Activated CD4-positive, alpha-beta T cell treated with anti-CD3 and anti-CD28 coated beads for 36 hours (primary cell): ENCODE results near the gene GLDC. TPM values are rescaled to one million over a fixed set of nuclear protein-coding genes. Genes with fewer than 3 reads are reported as not detected.

Experiments
- ATAC-seq: fragments of 200-7000 bp; cut with Tn5 transposase; one replicate; pipeline ENCODE4 v1.10.0; 2021; ENCODE audit warnings: mild to moderate bottlenecking, moderate library complexity
- CTCF ChIA-PET: fragments of 350-600 bp; sonication (Branson Sonifier 250); formaldehyde crosslinking; loops from one replicate; lab custom pipeline; 2021; ENCODE audit warnings: antibody characterized with exemption; lab: Charles Lee
- POLR2A ChIA-PET: fragments of 350-600 bp; sonication (Branson Sonifier 250); formaldehyde crosslinking; loops from one replicate; lab custom pipeline; 2021; ENCODE audit warnings: antibody characterized with exemption, inconsistent platforms; lab: Charles Lee
- DNase-seq: peaks from one replicate; pipeline ENCODE4 v3.0.0-alpha.2; 2020
- H3K27ac Mint-ChIP-seq: one replicate; pipeline ENCODE4 v1.8.0; 2021; ENCODE audit warnings: mixed read lengths
- H3K27me3 Mint-ChIP-seq: one replicate; pipeline ENCODE4 v1.8.0; 2021; ENCODE audit warnings: mixed read lengths
- H3K36me3 Mint-ChIP-seq: one replicate; pipeline ENCODE4 v1.8.0; 2021; ENCODE audit warnings: low read depth, mixed read lengths
- H3K4me1 Mint-ChIP-seq: one replicate; pipeline ENCODE4 v1.8.0; 2021; ENCODE audit warnings: mixed read lengths
- H3K4me3 Mint-ChIP-seq: one replicate; pipeline ENCODE4 v1.8.0; 2021; ENCODE audit warnings: mild to moderate bottlenecking, moderate library complexity, mixed read lengths
- H3K9me3 Mint-ChIP-seq: one replicate; pipeline ENCODE4 v1.8.0; 2021; ENCODE audit warnings: low read depth, mixed read lengths
- intact Hi-C, 2 experiments: fragments of 100-400 bp; cut with DNase I in 1 of 2; cut with micrococcal nuclease in 1 of 2; formaldehyde crosslinking; loops; one replicate each; pipeline versions ENCODE4 v1.14.2 to v1.15.1; 2022 to 2024; cut with DNase I, micrococcal nuclease
- total RNA-seq, 2 experiments: library from RNA; stranded (reverse); gene quantifications; one replicate each; pipeline ENCODE4 v1.2.3, GENCODE V29; 2021

GLDC gene
- total RNA-seq, 2 experiments from 2014 or later = 0.95 to 1.8 TPM

- H3K36me3 Mint-ChIP-seq = peaks cover 53% of the 10 kb centered on the region
- ATAC-seq = peak; percentile 58
- peaks cover 5% of the 10 kb centered on the region for H3K4me1 Mint-ChIP-seq
- no peak overlapping the region for H3K4me3 Mint-ChIP-seq
- H3K27ac Mint-ChIP-seq = peak overlapping the region; percentile 59
- POLR2A ChIA-PET = interaction anchor here (0.6 kb wide), 1 partner anchor 16 kb away, joined by 3 read pairs; no protein-coding TSS in a partner anchor
- intact Hi-C loops = loop anchor here in 1 of 2 experiments (10.0 kb wide), 1 partner anchor 144 kb away; no protein-coding TSS in a partner anchor
- no peaks in the 10 kb centered on the region for H3K9me3 Mint-ChIP-seq
- no peak for DNase-seq
- no peaks in the 10 kb centered on the region for H3K27me3 Mint-ChIP-seq
- CTCF ChIA-PET = interaction anchor here (0.8 kb wide), 1 partner anchor 468 kb away, joined by 3 read pairs; no protein-coding TSS in a partner anchor
Measured at GRCh38 chr9:6498982-6499381, 146.5 kb downstream of the GLDC start.

GRCh38 chr9:6495466-6495865, 150.1 kb downstream of the GLDC start:
- DNase-seq (no peak), ATAC-seq (no peak)
- CTCF ChIA-PET = interaction anchor here (1.1 to 1.4 kb wide), 2 partner anchors 14 to 24 kb away, joined by 3 read pairs; no protein-coding TSS in a partner anchor
- Mint-ChIP-seq H3K4me1 (peaks cover 11% of the 10 kb centered on the region), H3K27me3 (no peaks in the 10 kb centered on the region), H3K9me3 (no peaks in the 10 kb centered on the region), H3K27ac (peak overlapping the region; percentile 42), H3K36me3 (peaks cover 50% of the 10 kb centered on the region), H3K4me3 (no peak overlapping the region)
- POLR2A ChIA-PET = no interaction called here
- intact Hi-C loops = loop anchor here in 1 of 2 experiments (10.0 kb wide), 1 partner anchor 141 kb away; no protein-coding TSS in a partner anchor

- Mint-ChIP-seq H3K36me3 (peaks cover 41% of the 10 kb centered on the region), H3K9me3 (no peaks in the 10 kb centered on the region), H3K4me1 (peaks cover 7% of the 10 kb centered on the region), H3K27ac (no peak overlapping the region), H3K4me3 (no peak overlapping the region), H3K27me3 (no peaks in the 10 kb centered on the region)
- intact Hi-C loops = loop anchor here (5.0 to 10.0 kb wide), 2 partner anchors 136 to 139 kb away; no protein-coding TSS in a partner anchor
- ATAC-seq (no peak), DNase-seq (no peak)
- ChIA-PET POLR2A (no interaction called here), CTCF (interaction anchor here (0.6 to 2.3 kb wide), 3 partner anchors 76 to 462 kb away, joined by 3 to 8 read pairs (median 4); no protein-coding TSS in a partner anchor)
Measured at GRCh38 chr9:6490863-6491262, 154.7 kb downstream of the GLDC start.

GRCh38 chr9:6489099-6489498, 156.4 kb downstream of the GLDC start:
- peaks cover 7% of the 10 kb centered on the region for H3K4me1 Mint-ChIP-seq
- no peak overlapping the region for H3K4me3 Mint-ChIP-seq
- no peaks in the 10 kb centered on the region for H3K27me3 Mint-ChIP-seq
- H3K27ac Mint-ChIP-seq = no peak overlapping the region
- DNase-seq (no peak), ATAC-seq (no peak)
- no peaks in the 10 kb centered on the region for H3K9me3 Mint-ChIP-seq
- H3K36me3 Mint-ChIP-seq = peaks cover 35% of the 10 kb centered on the region
- ChIA-PET POLR2A (no interaction called here), CTCF (interaction anchor here (0.6 to 2.3 kb wide), 4 partner anchors 11 to 140 kb away, joined by 3 to 8 read pairs (median 6); no protein-coding TSS in a partner anchor)
- intact Hi-C loops = no loop called here

- ChIA-PET POLR2A (no interaction called here), CTCF (interaction anchor here (1.1 to 2.3 kb wide), 3 partner anchors 74 to 137 kb away, joined by 3 to 8 read pairs (median 8); no protein-coding TSS in a partner anchor)
- ATAC-seq = no peak
- no peak for DNase-seq
- Mint-ChIP-seq H3K36me3 (peaks cover 32% of the 10 kb centered on the region), H3K9me3 (no peaks in the 10 kb centered on the region), H3K4me3 (no peak overlapping the region), H3K4me1 (peaks cover 7% of the 10 kb centered on the region), H3K27ac (no peak overlapping the region), H3K27me3 (no peaks in the 10 kb centered on the region)
- intact Hi-C loops = no loop called here
Measured at GRCh38 chr9:6488395-6488794, 157.1 kb downstream of the GLDC start.

- intact Hi-C loops = no loop called here
- Mint-ChIP-seq H3K9me3 (no peaks in the 10 kb centered on the region), H3K4me3 (no peak overlapping the region), H3K4me1 (no peaks in the 10 kb centered on the region), H3K27ac (no peak overlapping the region), H3K36me3 (peaks cover 29% of the 10 kb centered on the region), H3K27me3 (no peaks in the 10 kb centered on the region)
- DNase-seq = no peak
- no peak for ATAC-seq
- ChIA-PET CTCF (no interaction called here), POLR2A (no interaction called here)
Measured at GRCh38 chr9:6484210-6484609, 161.3 kb downstream of the GLDC start.

Other genes with a start within 250 kb of the GLDC start
- 10 to 100 TPM; 63.7 to 70.9 TPM for gene UHRF2, start 232.5 kb downstream of the GLDC start, total RNA-seq
- gene KDM4C, start 112.2 kb upstream of the GLDC start, total RNA-seq = 10 to 100 TPM; 31.7 to 33.1 TPM